ENCODE measurements around the gene COLEC12.

The COLEC12 gene

DNA sequence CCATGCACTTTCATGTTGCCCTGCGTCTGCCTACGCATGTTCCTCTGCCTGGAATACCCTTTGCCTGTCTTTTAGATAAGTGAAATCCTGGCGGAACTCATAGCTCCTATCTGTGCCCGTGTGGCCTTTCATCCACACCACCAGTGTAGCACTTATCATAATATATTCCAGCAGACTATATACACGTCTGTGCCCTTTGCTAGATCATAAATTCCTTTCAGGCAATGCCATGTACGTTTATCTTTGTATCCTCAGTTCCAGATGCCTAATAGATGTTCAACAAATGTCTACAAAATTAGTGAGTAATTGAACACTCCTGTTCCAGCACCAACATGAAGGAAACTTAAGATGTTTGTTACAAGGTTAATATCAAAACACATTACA is 106.9 kb downstream of the COLEC12 start:
- no peak for TF ChIP-seq EZH2phosphoT487 (IDR thresholded peaks at IDR 0.05; ENCODE audit: borderline replicate concordance)
- TF ChIP-seq, protein P1, sequence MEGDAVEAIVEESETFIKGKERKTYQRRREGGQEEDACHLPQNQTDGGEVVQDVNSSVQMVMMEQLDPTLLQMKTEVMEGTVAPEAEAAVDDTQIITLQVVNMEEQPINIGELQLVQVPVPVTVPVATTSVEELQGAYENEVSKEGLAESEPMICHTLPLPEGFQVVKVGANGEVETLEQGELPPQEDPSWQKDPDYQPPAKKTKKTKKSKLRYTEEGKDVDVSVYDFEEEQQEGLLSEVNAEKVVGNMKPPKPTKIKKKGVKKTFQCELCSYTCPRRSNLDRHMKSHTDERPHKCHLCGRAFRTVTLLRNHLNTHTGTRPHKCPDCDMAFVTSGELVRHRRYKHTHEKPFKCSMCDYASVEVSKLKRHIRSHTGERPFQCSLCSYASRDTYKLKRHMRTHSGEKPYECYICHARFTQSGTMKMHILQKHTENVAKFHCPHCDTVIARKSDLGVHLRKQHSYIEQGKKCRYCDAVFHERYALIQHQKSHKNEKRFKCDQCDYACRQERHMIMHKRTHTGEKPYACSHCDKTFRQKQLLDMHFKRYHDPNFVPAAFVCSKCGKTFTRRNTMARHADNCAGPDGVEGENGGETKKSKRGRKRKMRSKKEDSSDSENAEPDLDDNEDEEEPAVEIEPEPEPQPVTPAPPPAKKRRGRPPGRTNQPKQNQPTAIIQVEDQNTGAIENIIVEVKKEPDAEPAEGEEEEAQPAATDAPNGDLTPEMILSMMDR (conservative IDR thresholded peaks at IDR 0.05; ENCODE audit: low read length): no peak
- no peaks in the 10 kb centered on the region for H3K79me2 ChIP-seq (ENCODE audit: insufficient read depth, low read length)
- peaks cover 6% of the 10 kb centered on the region; the same call in 1 of the 2 replicates for H3K9me3 ChIP-seq (ENCODE audit: insufficient read depth, low read depth, low read length)
- H3K9me2 ChIP-seq (replicated peaks; ENCODE audit: low read depth, low read length): no peaks in the 10 kb centered on the region
- H3K4me2 ChIP-seq (ENCODE audit: low read depth, low read length, poor library complexity, severe bottlenecking): no peak overlapping the region
- H3K36me3 ChIP-seq (ENCODE audit: insufficient read depth, low read length): no peaks in the 10 kb centered on the region
- no peak overlapping the region for H3K9ac ChIP-seq (ENCODE audit: low read depth, low read length, poor library complexity, severe bottlenecking)
- no peaks in the 10 kb centered on the region for H4K20me1 ChIP-seq (ENCODE audit: insufficient read depth, low read length, poor library complexity, severe bottlenecking)
- no peaks in the 10 kb centered on the region for H3F3A ChIP-seq (ENCODE audit: low read depth)
- no peaks in the 10 kb centered on the region for H3K4me1 ChIP-seq (ENCODE audit: insufficient read depth, low read length, poor library complexity, severe bottlenecking)
- no peaks in the 10 kb centered on the region for H3K27me3 ChIP-seq (ENCODE audit: insufficient read depth, low read length, poor library complexity, severe bottlenecking)
- no peak overlapping the region for H2AFZ ChIP-seq (ENCODE audit: low read length)
- no peak overlapping the region for H3K4me3 ChIP-seq (ENCODE audit: low read length, poor library complexity, severe bottlenecking)

DNA sequence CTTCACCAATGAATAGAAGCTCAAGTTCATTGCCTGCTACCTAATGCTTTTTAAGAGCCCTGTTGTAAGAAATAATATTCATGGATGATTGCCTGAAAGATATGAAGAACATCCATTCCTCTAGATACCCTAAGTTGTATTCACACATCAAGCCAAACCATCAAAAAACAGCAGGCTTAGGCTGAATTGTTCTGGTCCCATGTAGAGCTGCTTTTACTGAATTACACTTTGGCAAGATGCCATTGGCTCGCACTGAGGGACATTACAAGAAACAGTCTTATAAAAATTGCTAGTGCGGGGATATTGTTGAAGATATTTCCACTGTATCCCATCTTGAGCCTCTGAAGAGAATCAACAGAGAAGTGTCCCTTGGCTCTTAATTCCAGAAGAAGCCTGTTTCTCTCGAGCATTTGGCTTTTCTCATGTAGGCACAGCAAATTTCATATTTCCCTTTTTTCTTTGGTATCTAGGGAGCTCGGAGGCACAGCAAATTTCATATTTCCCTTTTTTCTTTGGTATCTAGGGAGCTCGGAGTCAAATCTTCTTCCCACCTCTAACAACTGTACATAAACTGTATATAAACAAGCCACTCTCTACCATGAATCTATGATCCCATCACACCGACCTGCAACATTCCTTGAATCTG is 107.5 kb downstream of the COLEC12 start:
- peaks cover 6% of the 10 kb centered on the region; the same call in 1 of the 2 replicates for H3K9me3 ChIP-seq (ENCODE audit: insufficient read depth, low read depth, low read length)
- H3K4me1 ChIP-seq (ENCODE audit: insufficient read depth, low read length, poor library complexity, severe bottlenecking): no peaks in the 10 kb centered on the region
- no peaks in the 10 kb centered on the region for H3F3A ChIP-seq (ENCODE audit: low read depth)
- no peak overlapping the region for H3K4me2 ChIP-seq (ENCODE audit: low read depth, low read length, poor library complexity, severe bottlenecking)
- no peaks in the 10 kb centered on the region for H3K79me2 ChIP-seq (ENCODE audit: insufficient read depth, low read length)
- H3K27me3 ChIP-seq (ENCODE audit: insufficient read depth, low read length, poor library complexity, severe bottlenecking): no peaks in the 10 kb centered on the region
- no peak overlapping the region for H3K4me3 ChIP-seq (ENCODE audit: low read length, poor library complexity, severe bottlenecking)
- H3K9ac ChIP-seq (ENCODE audit: low read depth, low read length, poor library complexity, severe bottlenecking): no peak overlapping the region
- no peaks in the 10 kb centered on the region for H3K36me3 ChIP-seq (ENCODE audit: insufficient read depth, low read length)
- H4K20me1 ChIP-seq (ENCODE audit: insufficient read depth, low read length, poor library complexity, severe bottlenecking): no peaks in the 10 kb centered on the region
- no peak overlapping the region for H2AFZ ChIP-seq (ENCODE audit: low read length)
- no peak for TF ChIP-seq EZH2phosphoT487 (IDR thresholded peaks at IDR 0.05; ENCODE audit: borderline replicate concordance)
- TF ChIP-seq, protein P1 (conservative IDR thresholded peaks at IDR 0.05; ENCODE audit: low read length): no peak
- no peaks in the 10 kb centered on the region for H3K9me2 ChIP-seq (replicated peaks; ENCODE audit: low read depth, low read length)

DNA sequence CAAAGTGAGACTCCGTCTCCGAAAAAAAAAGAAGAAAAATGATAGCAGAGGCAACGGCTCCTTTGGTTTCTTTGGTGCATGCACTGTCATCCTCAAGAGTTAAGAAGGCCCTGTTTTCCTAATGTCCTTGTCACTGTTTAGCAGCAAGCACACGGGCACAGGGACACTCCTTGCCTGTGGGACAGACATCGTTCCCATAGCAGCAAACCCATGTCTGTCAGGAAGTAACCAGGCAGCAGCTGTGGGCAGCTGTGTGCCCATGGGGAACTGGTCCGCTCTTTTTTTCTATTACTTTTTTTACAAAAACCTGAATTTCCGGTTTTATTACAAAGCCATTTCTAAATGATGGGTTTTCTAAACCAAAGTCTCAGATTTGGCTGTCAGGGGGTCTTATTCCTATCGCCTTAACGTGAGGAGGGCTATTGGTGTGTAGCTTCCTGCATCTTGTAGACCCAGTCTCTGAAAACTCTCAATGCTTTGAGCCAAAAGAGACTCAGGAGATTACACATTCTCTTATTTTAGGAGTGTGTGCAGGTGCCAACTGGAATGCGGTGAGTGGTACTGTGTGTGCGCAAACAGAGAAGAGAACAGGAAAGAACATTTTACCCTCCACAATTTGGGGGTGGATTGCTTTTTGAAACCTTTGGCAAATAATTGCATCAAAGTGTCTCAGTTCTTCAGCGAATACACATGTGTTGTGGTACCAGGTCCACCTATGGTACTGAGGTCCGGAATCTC is 109.6 kb downstream of the COLEC12 start:
- TF ChIP-seq EZH2phosphoT487 (IDR thresholded peaks at IDR 0.05; ENCODE audit: borderline replicate concordance): no peak
- H3K36me3 ChIP-seq (ENCODE audit: insufficient read depth, low read length): no peaks in the 10 kb centered on the region
- no peaks in the 10 kb centered on the region for H4K20me1 ChIP-seq (ENCODE audit: insufficient read depth, low read length, poor library complexity, severe bottlenecking)
- no peak overlapping the region for H3K9ac ChIP-seq (ENCODE audit: low read depth, low read length, poor library complexity, severe bottlenecking)
- H3K27me3 ChIP-seq (ENCODE audit: insufficient read depth, low read length, poor library complexity, severe bottlenecking): no peaks in the 10 kb centered on the region
- no peaks in the 10 kb centered on the region for H3F3A ChIP-seq (ENCODE audit: low read depth)
- no peak overlapping the region for H2AFZ ChIP-seq (ENCODE audit: low read length)
- no peak overlapping the region for H3K4me3 ChIP-seq (ENCODE audit: low read length, poor library complexity, severe bottlenecking)
- no peaks in the 10 kb centered on the region for H3K4me1 ChIP-seq (ENCODE audit: insufficient read depth, low read length, poor library complexity, severe bottlenecking)
- no peaks in the 10 kb centered on the region for H3K79me2 ChIP-seq (ENCODE audit: insufficient read depth, low read length)
- H3K9me3 ChIP-seq (ENCODE audit: insufficient read depth, low read depth, low read length): no peaks in the 10 kb centered on the region; the same call in 1 of the 2 replicates
- no peaks in the 10 kb centered on the region for H3K9me2 ChIP-seq (replicated peaks; ENCODE audit: low read depth, low read length)
- H3K4me2 ChIP-seq (ENCODE audit: low read depth, low read length, poor library complexity, severe bottlenecking): no peak overlapping the region
